ENCODE measurements around the gene TEX264. TPM values are rescaled to one million over a fixed set of nuclear protein-coding genes. Genes with fewer than 3 reads are reported as not detected.

The TEX264 gene
- total and polyA plus RNA-seq, 2 experiments from 2014 or later, result 10.0 to 13.3 TPM

DNA sequence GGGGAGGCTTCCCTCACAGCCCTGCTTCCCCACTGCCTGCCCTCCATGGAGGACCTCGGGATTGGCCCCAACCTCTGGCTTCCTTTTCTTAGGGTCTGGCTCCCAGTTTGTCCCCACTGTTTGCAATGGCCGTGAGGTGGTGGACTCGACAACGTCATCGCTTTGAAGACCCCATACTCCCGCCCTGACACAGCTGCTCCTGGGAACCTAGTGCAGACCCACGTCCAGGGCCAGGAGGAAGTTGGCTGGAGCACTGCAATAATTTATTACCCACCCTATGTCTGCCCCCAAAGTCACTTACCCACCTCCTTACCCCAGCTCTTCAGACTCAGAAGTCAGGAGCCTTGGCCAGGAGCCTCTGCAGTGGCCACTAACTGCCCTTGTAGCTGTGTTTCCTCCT, 46.9 kb downstream of the TEX264 start:
- H3K9me2 ChIP-seq (ENCODE audit: insufficient read depth), result no peaks in the 10 kb centered on the region
- no peak overlapping the region for H3K27ac Mint-ChIP-seq
- no peak overlapping the region for H3K27ac ChIP-seq (ENCODE audit: low read depth)
- H3K4me3 Mint-ChIP-seq, result no peak overlapping the region
- H3K27me3 ChIP-seq (ENCODE audit: insufficient read depth), result no peaks in the 10 kb centered on the region
- H3K4me2 ChIP-seq, result no peak overlapping the region
- H2AFZ ChIP-seq, result no peak overlapping the region
- ATAC-seq, result no peak
- H4K20me1 ChIP-seq (replicated peaks; ENCODE audit: insufficient read depth), result no peaks in the 10 kb centered on the region; the same call in 1 of the 2 replicates
- H3K4me1 Mint-ChIP-seq, result peaks cover 31% of the 10 kb centered on the region
- DNase-seq (ENCODE audit: low spot score), result no peak
- no peak overlapping the region for H3K4me3 ChIP-seq
- no peaks in the 10 kb centered on the region for H3K36me3 ChIP-seq (ENCODE audit: insufficient read depth)
- H3K9me3 Mint-ChIP-seq, result no peaks in the 10 kb centered on the region
- no peak for TF ChIP-seq POLR2AphosphoS5 (IDR thresholded peaks at IDR 0.05; ENCODE audit: low read depth)
- TF ChIP-seq, protein P1, sequence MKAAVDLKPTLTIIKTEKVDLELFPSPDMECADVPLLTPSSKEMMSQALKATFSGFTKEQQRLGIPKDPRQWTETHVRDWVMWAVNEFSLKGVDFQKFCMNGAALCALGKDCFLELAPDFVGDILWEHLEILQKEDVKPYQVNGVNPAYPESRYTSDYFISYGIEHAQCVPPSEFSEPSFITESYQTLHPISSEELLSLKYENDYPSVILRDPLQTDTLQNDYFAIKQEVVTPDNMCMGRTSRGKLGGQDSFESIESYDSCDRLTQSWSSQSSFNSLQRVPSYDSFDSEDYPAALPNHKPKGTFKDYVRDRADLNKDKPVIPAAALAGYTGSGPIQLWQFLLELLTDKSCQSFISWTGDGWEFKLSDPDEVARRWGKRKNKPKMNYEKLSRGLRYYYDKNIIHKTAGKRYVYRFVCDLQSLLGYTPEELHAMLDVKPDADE (IDR thresholded peaks at IDR 0.05), result no peak
- TF ChIP-seq EZH2phosphoT487 (IDR thresholded peaks at IDR 0.05; ENCODE audit: unreplicated experiment), result no peak
- TF ChIP-seq ZNF114 (CRISPR knock-in tag; IDR thresholded peaks at IDR 0.05), result no peak
- TF ChIP-seq NANOG (IDR thresholded peaks at IDR 0.05; ENCODE audit: borderline replicate concordance), result no peak
- TF ChIP-seq STAT1 (IDR thresholded peaks at IDR 0.05; ENCODE audit: unreplicated experiment), result no peak
- no peak for TF ChIP-seq CREB1 (CRISPR knock-in tag; IDR thresholded peaks at IDR 0.05; ENCODE audit: low read depth)
- no peak for TF ChIP-seq ZNF331 (CRISPR knock-in tag; IDR thresholded peaks at IDR 0.05; ENCODE audit: low read depth)
- TF ChIP-seq, protein P2, sequence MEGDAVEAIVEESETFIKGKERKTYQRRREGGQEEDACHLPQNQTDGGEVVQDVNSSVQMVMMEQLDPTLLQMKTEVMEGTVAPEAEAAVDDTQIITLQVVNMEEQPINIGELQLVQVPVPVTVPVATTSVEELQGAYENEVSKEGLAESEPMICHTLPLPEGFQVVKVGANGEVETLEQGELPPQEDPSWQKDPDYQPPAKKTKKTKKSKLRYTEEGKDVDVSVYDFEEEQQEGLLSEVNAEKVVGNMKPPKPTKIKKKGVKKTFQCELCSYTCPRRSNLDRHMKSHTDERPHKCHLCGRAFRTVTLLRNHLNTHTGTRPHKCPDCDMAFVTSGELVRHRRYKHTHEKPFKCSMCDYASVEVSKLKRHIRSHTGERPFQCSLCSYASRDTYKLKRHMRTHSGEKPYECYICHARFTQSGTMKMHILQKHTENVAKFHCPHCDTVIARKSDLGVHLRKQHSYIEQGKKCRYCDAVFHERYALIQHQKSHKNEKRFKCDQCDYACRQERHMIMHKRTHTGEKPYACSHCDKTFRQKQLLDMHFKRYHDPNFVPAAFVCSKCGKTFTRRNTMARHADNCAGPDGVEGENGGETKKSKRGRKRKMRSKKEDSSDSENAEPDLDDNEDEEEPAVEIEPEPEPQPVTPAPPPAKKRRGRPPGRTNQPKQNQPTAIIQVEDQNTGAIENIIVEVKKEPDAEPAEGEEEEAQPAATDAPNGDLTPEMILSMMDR (conservative IDR thresholded peaks at IDR 0.05; ENCODE audit: low read depth in 2 of 2), result no peak
- H3K4me1 ChIP-seq (ENCODE audit: insufficient read depth), result 0 out of 2 replicates have a peak, but pooled peaks cover 3% of the 10 kb centered on the region
- H3K36me3 Mint-ChIP-seq (ENCODE audit: low read depth), result peaks cover 3% of the 10 kb centered on the region; the same call in 1 of the 3 replicates
- peaks cover 11% of the 10 kb centered on the region for H3K27me3 Mint-ChIP-seq (ENCODE audit: insufficient read depth, low read depth, poor library complexity)
- no peaks in the 10 kb centered on the region for H3K79me2 ChIP-seq (replicated peaks; ENCODE audit: insufficient read depth)
- H3F3A ChIP-seq (replicated peaks; ENCODE audit: low read depth), result no peaks in the 10 kb centered on the region

DNA sequence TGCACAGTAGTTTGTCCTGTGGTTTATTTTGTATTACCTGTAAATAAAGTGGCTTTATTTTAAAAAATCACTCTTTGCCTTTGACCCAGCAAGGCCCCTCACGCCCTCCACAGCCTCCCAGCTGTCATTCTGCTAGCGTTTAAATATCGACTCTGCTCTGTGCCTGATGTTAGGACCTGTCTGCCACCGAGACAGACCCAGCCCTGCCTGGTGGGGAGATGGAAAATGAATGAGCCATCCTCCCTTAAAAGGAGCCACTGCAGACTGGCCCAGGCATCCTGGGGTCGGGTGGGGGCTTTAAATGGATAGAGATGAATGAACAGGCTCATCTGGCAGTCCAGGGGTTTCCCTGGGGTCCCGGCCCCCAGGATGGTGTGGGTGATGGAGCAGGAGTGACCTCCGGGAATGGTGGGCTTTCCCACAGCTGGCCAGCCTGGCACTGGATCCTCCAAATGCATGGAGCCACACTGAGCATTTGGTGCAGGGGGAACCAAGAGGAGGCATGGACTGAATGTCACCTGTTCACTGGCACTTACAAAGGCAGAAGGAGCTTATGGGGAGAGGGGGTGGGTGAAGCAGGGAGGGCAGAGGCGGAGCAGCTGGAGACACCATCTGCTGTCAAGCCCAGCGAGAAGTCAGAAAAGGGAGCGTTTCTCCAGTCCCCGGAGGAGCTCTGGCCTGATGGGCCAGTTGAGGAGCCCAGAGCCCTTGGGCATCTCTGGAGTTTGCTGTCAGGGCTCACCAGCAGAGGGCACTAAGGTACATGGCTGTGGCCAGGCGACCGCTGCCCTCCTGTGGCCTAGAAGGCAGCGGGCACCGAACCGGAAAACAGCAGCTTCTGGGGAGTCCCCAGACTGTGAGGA, 47.7 kb downstream of the TEX264 start:
- Histone ChIP-seq H4K20me1 (replicated peaks; ENCODE audit: insufficient read depth) (no peaks in the 10 kb centered on the region; the same call in 1 of the 2 replicates), H3K36me3 (ENCODE audit: insufficient read depth) (no peaks in the 10 kb centered on the region), H3K4me3 (no peak overlapping the region), H3K27ac (ENCODE audit: low read depth) (no peak overlapping the region), H2AFZ (no peak overlapping the region), H3K9me2 (ENCODE audit: insufficient read depth) (no peaks in the 10 kb centered on the region), H3K4me1 (ENCODE audit: insufficient read depth) (0 out of 2 replicates have a peak, but pooled peaks cover 3% of the 10 kb centered on the region), H3K79me2 (replicated peaks; ENCODE audit: insufficient read depth) (no peaks in the 10 kb centered on the region), H3F3A (replicated peaks; ENCODE audit: low read depth) (no peaks in the 10 kb centered on the region), H3K27me3 (ENCODE audit: insufficient read depth) (no peaks in the 10 kb centered on the region), H3K4me2 (no peak overlapping the region)
- DNase-seq (ENCODE audit: low spot score) (peak; percentile 93), ATAC-seq (peak; percentile 92)
- Mint-ChIP-seq H3K36me3 (ENCODE audit: low read depth) (no peaks in the 10 kb centered on the region; the same call in 2 of the 3 replicates), H3K27me3 (ENCODE audit: insufficient read depth, low read depth, poor library complexity) (peaks cover 11% of the 10 kb centered on the region), H3K4me1 (peaks cover 31% of the 10 kb centered on the region), H3K4me3 (no peak overlapping the region; the same call in 2 of the 3 replicates), H3K9me3 (no peaks in the 10 kb centered on the region), H3K27ac (no peak overlapping the region)
- TF ChIP-seq, protein P3, sequence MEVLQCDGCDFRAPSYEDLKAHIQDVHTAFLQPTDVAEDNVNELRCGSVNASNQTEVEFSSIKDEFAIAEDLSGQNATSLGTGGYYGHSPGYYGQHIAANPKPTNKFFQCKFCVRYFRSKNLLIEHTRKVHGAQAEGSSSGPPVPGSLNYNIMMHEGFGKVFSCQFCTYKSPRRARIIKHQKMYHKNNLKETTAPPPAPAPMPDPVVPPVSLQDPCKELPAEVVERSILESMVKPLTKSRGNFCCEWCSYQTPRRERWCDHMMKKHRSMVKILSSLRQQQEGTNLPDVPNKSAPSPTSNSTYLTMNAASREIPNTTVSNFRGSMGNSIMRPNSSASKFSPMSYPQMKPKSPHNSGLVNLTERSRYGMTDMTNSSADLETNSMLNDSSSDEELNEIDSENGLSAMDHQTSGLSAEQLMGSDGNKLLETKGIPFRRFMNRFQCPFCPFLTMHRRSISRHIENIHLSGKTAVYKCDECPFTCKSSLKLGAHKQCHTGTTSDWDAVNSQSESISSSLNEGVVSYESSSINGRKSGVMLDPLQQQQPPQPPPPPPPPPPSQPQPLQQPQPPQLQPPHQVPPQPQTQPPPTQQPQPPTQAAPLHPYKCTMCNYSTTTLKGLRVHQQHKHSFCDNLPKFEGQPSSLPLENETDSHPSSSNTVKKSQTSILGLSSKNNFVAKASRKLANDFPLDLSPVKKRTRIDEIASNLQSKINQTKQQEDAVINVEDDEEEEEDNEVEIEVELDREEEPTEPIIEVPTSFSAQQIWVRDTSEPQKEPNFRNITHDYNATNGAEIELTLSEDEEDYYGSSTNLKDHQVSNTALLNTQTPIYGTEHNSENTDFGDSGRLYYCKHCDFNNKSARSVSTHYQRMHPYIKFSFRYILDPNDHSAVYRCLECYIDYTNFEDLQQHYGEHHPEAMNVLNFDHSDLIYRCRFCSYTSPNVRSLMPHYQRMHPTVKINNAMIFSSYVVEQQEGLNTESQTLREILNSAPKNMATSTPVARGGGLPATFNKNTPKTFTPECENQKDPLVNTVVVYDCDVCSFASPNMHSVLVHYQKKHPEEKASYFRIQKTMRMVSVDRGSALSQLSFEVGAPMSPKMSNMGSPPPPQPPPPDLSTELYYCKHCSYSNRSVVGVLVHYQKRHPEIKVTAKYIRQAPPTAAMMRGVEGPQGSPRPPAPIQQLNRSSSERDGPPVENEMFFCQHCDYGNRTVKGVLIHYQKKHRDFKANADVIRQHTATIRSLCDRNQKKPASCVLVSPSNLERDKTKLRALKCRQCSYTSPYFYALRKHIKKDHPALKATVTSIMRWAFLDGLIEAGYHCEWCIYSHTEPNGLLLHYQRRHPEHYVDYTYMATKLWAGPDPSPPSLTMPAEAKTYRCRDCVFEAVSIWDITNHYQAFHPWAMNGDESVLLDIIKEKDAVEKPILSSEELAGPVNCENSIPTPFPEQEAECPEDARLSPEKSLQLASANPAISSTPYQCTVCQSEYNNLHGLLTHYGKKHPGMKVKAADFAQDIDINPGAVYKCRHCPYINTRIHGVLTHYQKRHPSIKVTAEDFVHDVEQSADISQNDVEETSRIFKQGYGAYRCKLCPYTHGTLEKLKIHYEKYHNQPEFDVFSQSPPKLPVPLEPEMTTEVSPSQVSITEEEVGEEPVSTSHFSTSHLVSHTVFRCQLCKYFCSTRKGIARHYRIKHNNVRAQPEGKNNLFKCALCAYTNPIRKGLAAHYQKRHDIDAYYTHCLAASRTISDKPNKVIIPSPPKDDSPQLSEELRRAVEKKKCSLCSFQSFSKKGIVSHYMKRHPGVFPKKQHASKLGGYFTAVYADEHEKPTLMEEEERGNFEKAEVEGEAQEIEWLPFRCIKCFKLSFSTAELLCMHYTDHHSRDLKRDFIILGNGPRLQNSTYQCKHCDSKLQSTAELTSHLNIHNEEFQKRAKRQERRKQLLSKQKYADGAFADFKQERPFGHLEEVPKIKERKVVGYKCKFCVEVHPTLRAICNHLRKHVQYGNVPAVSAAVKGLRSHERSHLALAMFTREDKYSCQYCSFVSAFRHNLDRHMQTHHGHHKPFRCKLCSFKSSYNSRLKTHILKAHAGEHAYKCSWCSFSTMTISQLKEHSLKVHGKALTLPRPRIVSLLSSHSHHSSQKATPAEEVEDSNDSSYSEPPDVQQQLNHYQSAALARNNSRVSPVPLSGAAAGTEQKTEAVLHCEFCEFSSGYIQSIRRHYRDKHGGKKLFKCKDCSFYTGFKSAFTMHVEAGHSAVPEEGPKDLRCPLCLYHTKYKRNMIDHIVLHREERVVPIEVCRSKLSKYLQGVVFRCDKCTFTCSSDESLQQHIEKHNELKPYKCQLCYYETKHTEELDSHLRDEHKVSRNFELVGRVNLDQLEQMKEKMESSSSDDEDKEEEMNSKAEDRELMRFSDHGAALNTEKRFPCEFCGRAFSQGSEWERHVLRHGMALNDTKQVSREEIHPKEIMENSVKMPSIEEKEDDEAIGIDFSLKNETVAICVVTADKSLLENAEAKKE (CRISPR knock-in tag; IDR thresholded peaks at IDR 0.05), result no peak
- TF ChIP-seq EZH2 (IDR thresholded peaks at IDR 0.05; ENCODE audit: low read depth, unreplicated experiment), result no peak

All from GM23338 (cell line).